ENCODE data around the gene SLC5A11.

The SLC5A11 gene

DNA sequence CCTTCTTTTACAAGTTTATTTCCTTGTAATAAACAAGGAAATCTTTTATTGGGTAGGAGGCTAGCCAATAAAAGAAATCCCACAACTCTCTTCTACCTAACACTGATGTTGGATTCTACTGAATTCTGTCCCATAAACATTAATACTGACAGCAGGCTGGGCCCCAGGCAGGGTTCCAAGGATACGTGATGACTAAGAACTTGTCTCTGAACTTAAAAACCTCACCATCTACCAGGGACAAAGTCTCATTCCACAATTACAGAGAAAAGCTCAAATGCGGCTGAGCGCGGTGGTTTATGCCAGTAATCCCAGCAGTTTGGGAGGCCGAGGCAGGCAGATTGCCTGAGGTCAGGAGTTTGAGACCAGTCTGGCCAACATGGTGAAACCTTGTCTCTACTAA is 104.5 kb downstream of the SLC5A11 start:
- ChIA-PET CTCF (no interaction called here), POLR2A (no interaction called here)
- TF ChIP-seq, protein P1, sequence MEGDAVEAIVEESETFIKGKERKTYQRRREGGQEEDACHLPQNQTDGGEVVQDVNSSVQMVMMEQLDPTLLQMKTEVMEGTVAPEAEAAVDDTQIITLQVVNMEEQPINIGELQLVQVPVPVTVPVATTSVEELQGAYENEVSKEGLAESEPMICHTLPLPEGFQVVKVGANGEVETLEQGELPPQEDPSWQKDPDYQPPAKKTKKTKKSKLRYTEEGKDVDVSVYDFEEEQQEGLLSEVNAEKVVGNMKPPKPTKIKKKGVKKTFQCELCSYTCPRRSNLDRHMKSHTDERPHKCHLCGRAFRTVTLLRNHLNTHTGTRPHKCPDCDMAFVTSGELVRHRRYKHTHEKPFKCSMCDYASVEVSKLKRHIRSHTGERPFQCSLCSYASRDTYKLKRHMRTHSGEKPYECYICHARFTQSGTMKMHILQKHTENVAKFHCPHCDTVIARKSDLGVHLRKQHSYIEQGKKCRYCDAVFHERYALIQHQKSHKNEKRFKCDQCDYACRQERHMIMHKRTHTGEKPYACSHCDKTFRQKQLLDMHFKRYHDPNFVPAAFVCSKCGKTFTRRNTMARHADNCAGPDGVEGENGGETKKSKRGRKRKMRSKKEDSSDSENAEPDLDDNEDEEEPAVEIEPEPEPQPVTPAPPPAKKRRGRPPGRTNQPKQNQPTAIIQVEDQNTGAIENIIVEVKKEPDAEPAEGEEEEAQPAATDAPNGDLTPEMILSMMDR (IDR thresholded peaks at IDR 0.05; ENCODE audit: control extremely low read depth, extremely low read depth, low read depth, missing control alignments) = no peak
- DNase-seq (ENCODE audit: extremely low spot score) = no peak

DNA sequence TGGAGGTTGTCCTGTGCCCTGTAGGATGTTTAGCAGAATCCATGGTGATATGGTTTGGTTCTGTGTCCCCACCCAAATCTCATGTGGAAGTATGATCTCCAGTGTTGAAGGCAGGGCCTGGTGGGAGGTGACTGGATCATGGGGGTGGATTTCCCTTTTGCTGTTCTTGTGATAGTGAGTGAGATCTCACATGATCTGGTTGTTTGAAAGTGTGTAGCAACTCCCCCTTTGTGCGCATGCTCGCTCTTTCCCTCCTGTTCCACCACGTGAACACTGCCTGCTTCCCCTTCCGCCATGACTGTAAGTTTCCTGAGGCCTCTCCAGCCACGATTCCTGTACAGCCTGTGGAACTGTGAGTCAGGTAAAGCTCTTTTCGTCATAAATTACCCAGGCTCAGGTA is 107.5 kb downstream of the SLC5A11 start:
- TF ChIP-seq, protein P1 (IDR thresholded peaks at IDR 0.05; ENCODE audit: control extremely low read depth, extremely low read depth, low read depth, missing control alignments) = no peak
- DNase-seq (ENCODE audit: extremely low spot score) = no peak
- ChIA-PET POLR2A (no interaction called here), CTCF (interaction anchor here (1.5 kb wide), 1 partner anchor 24 kb away, joined by 3 read pairs; no protein-coding TSS in a partner anchor)

DNA sequence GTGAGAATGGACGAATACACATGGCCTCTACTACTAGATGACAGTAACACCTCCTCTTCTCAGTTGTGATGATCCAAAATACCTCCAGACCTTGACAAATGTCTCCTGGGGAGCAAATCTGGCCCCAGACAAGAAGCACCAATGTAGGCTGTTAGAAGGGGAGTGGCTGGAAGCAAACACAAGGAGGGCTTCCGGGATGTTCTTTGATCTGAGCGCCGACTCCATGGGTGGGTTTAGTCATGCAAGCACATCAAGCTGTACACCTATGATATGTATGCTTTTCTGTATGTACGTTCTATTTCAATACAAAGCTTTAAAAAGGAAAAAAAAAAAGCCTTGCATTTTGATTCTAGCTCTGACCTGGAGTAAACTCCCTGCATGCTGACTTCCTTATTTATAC is 108.0 kb downstream of the SLC5A11 start:
- ChIA-PET POLR2A (no interaction called here), CTCF (interaction anchor here (0.6 to 1.5 kb wide), 3 partner anchors 14 to 76 kb away, joined by 3 read pairs; no protein-coding TSS in a partner anchor)
- TF ChIP-seq, protein P1 (IDR thresholded peaks at IDR 0.05; ENCODE audit: control extremely low read depth, extremely low read depth, low read depth, missing control alignments) = no peak

DNA sequence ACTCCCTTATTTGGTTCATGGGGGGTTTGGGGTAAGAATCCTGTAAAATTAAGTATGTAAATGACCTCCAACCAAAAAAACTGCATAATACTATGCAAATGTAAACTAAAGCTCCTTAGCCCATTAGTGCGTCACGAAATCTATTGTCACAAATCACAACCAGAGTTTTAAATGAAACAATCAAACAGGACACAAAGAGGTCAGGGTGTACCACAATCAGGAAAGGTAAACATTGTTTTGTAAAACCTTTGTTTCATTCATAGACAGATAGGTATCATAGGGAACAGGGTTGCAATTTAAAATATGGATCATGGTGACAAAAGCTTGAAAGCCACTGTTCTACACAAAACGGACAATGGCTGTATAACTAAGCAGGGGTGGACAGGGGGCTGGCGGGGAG is 108.4 kb downstream of the SLC5A11 start:
- POLR2A ChIA-PET = no interaction called here
- no peak for DNase-seq (ENCODE audit: extremely low spot score)
- CTCF ChIA-PET = interaction anchor here (0.6 to 1.5 kb wide), 3 partner anchors 14 to 76 kb away, joined by 3 read pairs; no protein-coding TSS in a partner anchor
- TF ChIP-seq, protein P1 (IDR thresholded peaks at IDR 0.05; ENCODE audit: control extremely low read depth, extremely low read depth, low read depth, missing control alignments) = no peak

More for the DNA sequence above, 108.0 kb downstream of the SLC5A11 start:
- no peak for DNase-seq (ENCODE audit: extremely low spot score)

DNA sequence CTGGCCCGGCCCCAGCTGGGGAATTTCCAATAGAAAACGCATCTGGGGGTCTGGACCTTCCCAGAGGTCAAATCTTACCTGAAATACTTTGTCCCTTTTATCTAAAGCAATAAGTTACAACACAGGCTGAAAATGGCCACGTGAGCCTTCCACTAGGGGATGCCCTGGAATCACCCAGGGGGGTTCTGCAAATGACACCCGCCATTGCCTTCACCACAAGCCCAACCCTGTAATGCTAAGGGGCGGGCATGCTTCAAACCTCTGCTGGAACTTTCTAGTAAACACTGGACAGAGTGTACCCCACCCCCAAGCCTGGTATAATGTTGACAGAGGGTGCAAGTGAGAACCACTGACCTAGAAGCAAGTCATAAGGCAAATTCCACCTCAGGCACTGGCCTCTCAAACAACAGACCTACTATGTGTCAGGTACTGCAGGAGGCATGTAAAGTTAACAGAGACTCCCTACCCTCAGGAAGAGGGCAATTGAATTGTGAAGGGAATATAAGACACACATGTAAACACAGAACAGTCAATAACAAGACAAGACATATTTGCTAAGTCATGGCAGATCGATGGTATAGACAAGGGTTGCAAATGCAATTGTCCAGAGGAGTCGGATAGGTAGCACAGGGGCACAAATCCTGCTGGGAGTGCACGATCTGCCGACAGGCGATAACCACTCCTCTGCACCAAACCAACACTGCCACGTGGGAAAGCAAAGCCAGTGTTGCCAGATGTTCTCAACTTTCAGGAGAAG is 110.4 kb downstream of the SLC5A11 start:
- TF ChIP-seq, protein P1 (IDR thresholded peaks at IDR 0.05; ENCODE audit: control extremely low read depth, extremely low read depth, low read depth, missing control alignments) = no peak
- ChIA-PET CTCF (interaction anchor here (1.1 to 1.2 kb wide), 2 partner anchors 10 to 19 kb away, joined by 3 to 5 read pairs; no protein-coding TSS in a partner anchor), POLR2A (no interaction called here)
- DNase-seq (ENCODE audit: extremely low spot score) = no peak

DNA sequence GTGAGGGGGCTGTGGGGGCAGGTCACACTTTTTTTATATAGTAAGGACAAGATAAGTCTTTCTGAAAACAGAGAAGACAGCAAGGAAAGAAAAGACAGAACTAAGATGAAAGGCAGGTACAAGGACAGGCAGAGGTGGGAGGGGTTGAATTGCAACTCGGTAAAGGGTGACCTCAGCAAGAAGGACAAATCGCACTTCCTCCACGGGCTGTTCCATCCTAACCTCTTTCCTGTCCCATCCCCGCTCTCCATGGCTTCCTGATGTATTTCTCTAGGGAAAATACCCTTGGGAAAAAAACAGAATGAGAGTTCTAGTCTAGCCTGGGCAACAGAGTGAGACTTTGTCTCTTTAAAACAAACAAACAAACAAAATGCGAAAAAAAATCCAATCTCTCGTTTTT is 112.1 kb downstream of the SLC5A11 start:
- ChIA-PET POLR2A (no interaction called here), CTCF (no interaction called here)
- no peak for DNase-seq (ENCODE audit: extremely low spot score)
- TF ChIP-seq, protein P1 (IDR thresholded peaks at IDR 0.05; ENCODE audit: control extremely low read depth, extremely low read depth, low read depth, missing control alignments) = no peak
